Activated CD4-positive, CD25-positive, alpha-beta regulatory T cell treated with anti-CD3 and anti-CD28 coated beads, Interleukin-2, amount 50 U/mL, for 72 hours (primary cell): ENCODE measurements around the gene CXCL14.

Experiments used
- DNase-seq: peaks from one replicate; pipeline ENCODE4 v3.0.0; 2021

CXCL14 gene

GRCh38 chr5:135578685-135579341 lies at the start of gene CXCL14:
CXCL14 (minus strand) TSS chr5:135578991; CDS start chr5:135578778, 213 bp downstream.
- DNase-seq, result no peak

DNA sequence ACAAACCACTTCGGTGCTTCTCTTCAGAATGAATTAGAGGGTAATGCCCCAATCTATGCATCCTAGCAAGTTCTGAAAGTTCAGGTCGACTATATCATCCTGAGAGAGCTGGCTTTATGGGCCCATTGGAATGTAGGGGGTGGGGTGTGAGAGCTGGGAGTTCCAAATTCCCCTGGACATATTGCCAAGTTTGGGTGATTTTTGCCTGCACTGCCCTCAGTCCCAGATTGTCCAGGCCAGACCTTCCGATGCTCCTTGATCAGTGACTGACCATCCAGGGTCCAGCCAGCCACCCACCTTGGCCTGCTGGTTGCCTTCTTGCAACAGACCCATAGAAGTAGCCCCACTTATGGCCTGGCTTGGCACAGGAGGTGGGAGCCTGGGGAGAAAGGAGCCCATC lies 47.8 kb upstream of the CXCL14 start:
- no peak for DNase-seq

DNA sequence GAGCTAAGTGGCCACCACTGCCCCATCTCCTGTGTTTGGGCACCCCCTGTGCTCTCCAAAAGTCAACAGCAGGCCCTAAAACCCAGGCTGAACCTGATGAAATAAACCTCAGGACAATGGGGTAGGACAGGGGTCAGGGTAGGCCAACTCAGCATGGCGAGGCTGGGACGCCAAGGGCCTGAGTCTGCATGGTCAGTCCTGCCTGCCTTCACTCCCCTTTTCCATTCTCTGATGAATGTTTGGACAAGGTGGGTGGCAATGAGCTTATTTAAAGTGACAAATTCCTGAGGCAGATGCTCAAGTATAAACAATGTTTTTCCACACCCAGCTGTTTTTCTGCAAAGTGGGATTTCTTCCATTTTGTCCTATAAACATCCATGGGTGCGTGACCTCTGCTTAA lies 47.2 kb upstream of the CXCL14 start:
- DNase-seq, result no peak

GRCh38 chr5:135625486-135625885 lies 46.7 kb upstream of the CXCL14 start:
- no peak for DNase-seq

DNA sequence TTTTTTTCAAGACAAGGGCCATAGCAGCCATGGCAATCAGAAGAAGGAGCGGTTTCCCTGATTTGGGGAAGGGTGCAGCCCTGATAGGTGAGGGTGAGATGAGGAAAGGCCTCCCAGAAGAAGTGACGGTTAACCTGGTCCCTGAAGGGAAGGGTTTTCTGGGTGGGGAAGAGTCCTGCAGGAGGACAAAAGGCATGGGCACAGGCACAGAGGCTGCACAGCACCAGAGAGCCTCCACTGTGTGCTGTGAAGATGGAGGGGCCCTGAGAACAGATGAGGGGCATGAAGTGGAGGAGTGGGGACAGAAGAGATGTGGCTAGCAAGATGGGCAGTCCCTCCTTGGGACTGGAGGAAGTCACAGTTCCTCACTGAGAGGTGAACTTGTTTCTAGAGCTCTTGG lies 46.3 kb upstream of the CXCL14 start:
- DNase-seq, result no peak

DNA sequence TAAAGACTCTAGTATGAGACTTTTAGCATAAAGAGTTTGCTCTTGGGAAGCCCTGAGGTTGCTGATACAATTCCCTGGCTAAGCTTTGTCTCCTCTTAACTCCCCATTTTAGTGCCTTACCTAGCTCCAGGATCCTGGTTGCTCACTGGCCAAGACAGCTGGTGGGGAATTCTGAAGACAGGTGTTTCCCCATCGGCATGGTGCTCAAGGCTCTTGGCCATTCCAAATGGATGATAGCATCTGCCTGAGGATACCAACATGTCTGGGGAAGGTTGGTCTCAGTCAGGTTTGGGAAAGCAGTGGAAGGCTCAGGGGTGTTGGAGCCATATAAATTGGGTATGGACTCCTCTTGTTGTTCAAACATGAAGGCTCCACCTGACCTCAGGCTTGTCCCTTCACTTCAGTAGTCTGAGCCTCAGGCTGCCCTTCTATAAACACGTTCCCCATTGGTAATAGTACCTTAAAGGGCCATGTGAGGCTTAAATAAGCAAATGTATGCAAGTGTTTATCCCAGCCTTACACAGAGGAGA lies 44.5 kb upstream of the CXCL14 start:
- DNase-seq, result no peak

- DNase-seq, result no peak
These were observed 36.9 kb upstream of the CXCL14 start for GRCh38 chr5:135615581-135616260.

- DNase-seq, result no peak
These were observed 36.4 kb upstream of the CXCL14 start for GRCh38 chr5:135615171-135615570.

DNA sequence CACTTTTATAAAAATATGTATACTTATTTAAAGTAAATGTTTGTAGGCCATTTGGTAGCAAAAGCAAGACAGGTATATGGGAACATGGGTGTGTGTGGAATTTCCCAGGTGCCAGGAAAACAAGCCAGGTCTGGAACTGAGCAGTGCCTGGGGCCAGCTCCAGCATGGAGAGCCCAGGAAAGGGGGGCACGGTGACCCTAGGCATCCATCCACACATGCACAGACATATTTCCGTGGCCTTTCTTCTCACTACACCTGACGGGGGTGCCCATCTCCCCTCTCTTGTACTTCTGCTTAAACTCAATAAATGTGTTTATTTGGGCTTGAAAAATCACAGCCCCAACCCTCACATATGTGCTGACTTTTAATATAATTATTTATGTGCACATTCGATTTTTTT lies 31.2 kb upstream of the CXCL14 start:
- DNase-seq, result no peak

DNA sequence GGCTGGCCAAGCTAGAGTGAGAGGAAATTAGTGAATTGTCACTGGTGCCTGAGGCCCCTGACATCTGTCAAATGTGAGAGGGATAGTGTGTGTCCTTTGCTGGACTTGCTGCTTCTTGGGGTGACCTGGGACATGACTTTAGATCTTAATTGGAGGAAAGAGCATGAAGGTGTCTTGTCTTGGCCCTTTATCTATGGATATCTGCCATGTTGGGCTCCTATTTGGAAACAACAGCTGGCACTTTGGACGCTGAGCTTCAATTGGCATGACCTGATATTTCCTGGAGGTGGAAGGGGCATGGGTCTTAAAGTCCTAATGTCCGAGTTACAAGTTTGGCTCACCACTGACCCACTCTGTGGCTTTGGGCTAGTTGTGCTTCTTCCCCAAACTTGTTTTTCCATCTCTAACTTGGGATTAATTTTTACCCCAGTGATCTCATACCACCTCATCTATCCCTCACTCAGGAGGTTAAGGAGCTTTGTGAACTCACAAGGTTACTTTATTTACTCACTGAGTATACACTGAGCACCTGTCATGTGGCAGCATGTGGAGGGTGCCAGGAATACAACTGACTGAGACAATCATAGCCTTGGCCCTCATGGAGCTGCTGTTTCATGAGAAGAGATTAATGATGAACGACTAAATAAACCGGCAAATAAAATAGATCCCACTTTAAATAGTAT lies 30.1 kb upstream of the CXCL14 start:
- no peak for DNase-seq

DNA sequence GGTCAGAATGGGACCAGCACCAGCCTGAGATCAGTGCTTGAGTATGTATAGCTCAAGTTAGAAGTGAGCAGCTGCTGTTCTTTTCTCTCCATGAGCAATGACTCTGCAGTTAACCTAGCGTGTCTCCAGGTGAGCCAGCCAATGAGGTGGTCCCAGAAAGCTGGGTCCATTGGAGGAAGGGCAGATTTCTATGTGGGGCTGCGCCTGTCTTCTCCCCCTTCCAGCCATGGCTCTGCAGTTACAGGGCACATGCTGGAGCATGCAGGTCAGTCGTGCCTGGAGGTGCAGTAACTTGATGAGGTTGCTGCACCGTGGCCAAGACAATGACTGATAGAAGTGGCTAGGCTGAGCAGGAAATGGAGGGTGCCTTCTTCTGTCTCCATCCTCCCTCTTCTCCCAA lies 29.6 kb upstream of the CXCL14 start:
- DNase-seq, result no peak

DNA sequence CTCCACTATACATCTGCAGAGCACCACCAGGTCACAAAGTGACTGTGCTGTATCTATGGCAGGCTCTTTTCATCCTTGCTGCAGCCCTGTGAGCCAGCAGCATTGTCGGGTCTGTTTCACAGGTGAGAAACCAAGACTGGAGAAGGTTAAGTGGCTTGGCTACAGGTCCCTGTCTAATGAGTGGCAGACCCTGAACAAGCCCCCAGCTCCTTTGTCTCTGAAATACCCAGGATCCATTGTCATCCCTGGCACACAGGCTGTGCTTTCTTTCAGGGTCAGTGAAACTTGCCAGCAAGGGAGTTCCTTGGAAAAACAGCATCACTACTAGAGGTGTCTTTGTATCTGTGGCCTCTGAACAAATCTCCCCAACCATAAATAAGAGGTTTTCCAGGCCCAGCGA lies 27.6 kb upstream of the CXCL14 start:
- no peak for DNase-seq

GRCh38 chr5:135605221-135605620 lies 26.4 kb upstream of the CXCL14 start:
- DNase-seq, result no peak

- DNase-seq, result no peak
These were observed 25.3 kb upstream of the CXCL14 start for GRCh38 chr5:135604056-135604455.

DNA sequence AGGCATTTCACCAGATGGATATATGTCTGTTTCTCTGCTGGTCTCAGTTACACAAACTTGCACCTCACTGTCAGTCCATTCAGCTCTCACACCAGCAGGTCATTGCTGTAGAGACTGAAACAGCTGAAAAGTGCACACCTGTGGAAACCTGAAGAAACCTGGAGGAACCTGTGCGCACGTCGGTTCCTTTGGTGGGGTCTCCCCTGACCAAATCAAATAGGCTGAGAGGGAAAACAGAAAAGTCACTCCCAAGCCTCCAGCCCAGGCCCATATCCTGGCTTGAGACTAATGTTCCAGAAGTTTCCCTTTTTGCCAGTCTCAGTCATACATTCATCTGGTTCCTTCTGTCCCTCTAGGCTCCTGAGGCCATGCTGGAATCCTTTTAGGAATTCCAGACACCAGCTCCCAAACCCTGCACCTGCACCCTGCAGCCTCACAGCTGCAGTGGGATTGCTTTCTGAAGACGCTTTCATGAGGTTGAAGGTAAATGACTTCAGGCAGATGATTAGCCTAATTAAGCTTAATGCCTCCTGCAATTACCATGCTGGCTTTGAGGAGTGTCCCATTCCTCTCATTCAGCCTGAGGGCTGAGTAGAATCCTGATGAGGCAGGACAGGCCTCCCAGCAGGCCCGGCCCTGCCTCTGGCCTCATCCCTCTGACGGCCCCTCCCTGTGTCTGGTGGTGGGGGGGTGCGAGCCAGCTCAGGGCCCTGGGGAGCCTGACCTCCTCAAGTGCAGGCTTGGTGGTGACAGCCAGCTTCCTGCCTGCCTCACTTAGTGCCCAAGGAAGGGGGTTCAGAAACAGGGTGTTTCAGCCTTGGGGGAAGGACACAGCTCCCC lies 24.3 kb upstream of the CXCL14 start:
- DNase-seq, result no peak

- no peak for DNase-seq
These were observed 22.7 kb upstream of the CXCL14 start for GRCh38 chr5:135601466-135601865.

DNA sequence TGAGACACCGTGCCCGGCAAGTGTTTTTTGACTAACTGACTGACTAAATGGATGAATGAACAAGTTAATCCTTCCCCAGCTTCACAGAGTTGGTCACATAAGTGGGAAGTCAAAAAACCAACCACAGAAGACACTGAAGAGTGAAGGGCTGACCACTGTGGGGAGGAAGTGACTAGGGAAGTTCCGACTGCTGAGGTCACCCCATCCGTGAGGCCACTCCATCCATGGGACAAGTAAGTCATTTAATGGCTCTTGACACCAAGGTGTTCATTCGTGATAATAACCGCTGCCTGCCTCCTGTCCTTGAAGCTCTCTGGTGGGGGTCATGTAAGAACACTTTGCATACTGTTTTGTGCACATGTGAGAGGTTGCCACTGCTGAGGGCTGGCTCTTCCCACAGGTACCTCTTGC lies 22.2 kb upstream of the CXCL14 start:
- DNase-seq, result no peak

- DNase-seq, result no peak
These were observed 21.4 kb upstream of the CXCL14 start for GRCh38 chr5:135600152-135600570.

- DNase-seq, result no peak
These were observed 20.8 kb upstream of the CXCL14 start for GRCh38 chr5:135599421-135600151.

DNA sequence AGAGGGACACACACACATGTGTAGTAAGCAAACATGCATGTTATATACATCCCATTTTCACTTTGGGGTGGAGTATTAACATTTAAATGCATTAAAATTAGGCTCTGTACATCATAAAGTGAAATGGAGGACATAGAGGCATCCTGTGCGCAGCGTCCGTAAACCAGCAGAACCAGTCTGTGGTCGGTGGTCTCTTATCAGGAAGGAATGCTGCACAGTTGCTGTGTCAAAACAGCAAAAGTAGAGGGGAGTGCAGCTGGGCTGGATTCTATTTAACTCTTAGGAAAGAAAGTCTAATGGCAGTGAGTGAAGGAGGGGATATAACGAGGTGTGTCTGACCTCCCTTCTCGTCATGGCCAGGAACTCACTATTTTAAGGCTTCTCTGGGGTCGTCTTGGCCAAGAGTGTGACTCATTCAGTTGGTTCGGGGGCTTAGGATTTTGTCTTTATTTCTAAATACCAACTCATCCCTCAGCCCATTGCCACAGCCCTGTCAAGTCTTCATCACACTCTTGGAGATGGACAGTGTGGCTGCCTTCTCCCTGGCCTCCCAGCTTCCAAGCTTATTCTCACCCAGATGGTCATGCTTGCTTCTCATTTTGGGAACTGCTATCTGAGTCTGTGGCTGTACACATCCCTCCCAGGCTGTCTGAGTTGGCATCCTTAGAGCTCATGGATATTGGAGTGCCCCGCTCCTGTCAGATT lies 20.1 kb upstream of the CXCL14 start:
- no peak for DNase-seq

DNA sequence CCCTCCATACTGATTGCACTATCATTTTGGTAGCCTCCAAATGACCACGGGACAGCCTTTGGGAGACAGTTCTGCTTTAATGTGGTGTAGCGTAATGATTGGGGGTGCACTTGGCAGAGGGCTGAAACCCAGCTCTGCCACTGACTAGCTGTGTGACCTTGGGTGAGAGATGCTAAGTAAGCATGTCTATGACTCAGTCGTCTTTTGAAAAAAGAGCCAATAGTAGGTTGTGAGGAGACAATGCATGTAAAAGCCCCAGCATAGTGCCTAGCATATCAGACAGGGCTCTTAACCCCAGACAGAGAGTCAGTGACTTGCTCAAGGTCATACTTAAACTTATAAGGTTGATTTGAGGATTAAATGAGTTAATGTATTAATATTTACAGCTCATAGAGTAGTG lies 18.0 kb upstream of the CXCL14 start:
- DNase-seq, result no peak
